B cell (primary cell): ENCODE data around the gene EFHC2. TPM values are rescaled to one million over a fixed set of nuclear protein-coding genes. Genes with fewer than 3 reads are reported as not detected.

ENCODE experiments used
- ATAC-seq: fragments of 200-7000 bp; cut with Tn5 transposase; one replicate; pipeline ENCODE4 v1.10.0; 2021; ENCODE audit warnings: low read depth, mild to moderate bottlenecking, moderate number of reproducible peaks, moderate library complexity
- CTCF ChIA-PET: fragments of 350-600 bp; sonication (Branson Sonifier 250); formaldehyde crosslinking; loops from one replicate; lab custom pipeline; 2021; ENCODE audit warnings: antibody characterized with exemption, inconsistent platforms; lab: Charles Lee
- POLR2A ChIA-PET: fragments of 350-600 bp; sonication (Branson Sonifier 250); formaldehyde crosslinking; loops from one replicate; lab custom pipeline; 2021; ENCODE audit warnings: antibody characterized with exemption; lab: Charles Lee
- DNase-seq: peaks from one replicate; pipeline ENCODE4 v3.0.0; 2013
- H2AFZ ChIP-seq: 2 replicates; pipeline ENCODE4 v1.6.1; 2012; ENCODE audit warnings: mild to moderate bottlenecking, low read depth, low read length; ENCODE audit not compliant: insufficient read depth, poor library complexity, severe bottlenecking
- H3K27ac ChIP-seq, 2 donors: 1 replicate in 1 of 2; 2 replicates in 1 of 2; pipeline ENCODE4 v1.5.1; 2012 to 2013; ENCODE audit warnings: low read length in 2 of 2, mild to moderate bottlenecking in 2 of 2, moderate library complexity in 1 of 2
- H3K27me3 ChIP-seq, 4 experiments: fragments of 200-600 bp in 1 of 4; sonication (generic) in 1 of 4; replicated peaks in 1 of 4; 1 replicate in 2 of 4; 2 replicates in 2 of 4; pipeline versions ENCODE4 v1.6.1 to v1.7.0; 2013 to 2016; ENCODE audit warnings: low read length in 3 of 4, mild to moderate bottlenecking in 2 of 4, mixed read lengths in 1 of 4, moderate library complexity in 1 of 4; ENCODE audit not compliant: insufficient read depth in 4 of 4, control insufficient read depth in 3 of 4; ENCODE audit errors: control extremely low read depth in 1 of 4
- H3K36me3 ChIP-seq, 2 experiments: replicated peaks in 1 of 2; 1 replicate in 1 of 2; 2 replicates in 1 of 2; pipeline versions ENCODE4 v1.6.1 to v1.7.1; 2013; ENCODE audit warnings: low read length in 1 of 2; ENCODE audit not compliant: insufficient read depth in 2 of 2, control insufficient read depth in 1 of 2; ENCODE audit errors: control extremely low read depth in 1 of 2, extremely low read depth in 1 of 2
- H3K4me1 ChIP-seq, 2 donors: fragments of 200-600 bp in 1 of 2; sonication (generic) in 1 of 2; 1 replicate in 1 of 2; 2 replicates in 1 of 2; pipeline versions ENCODE4 v1.5.1 to v1.6.1; 2013 to 2017; ENCODE audit warnings: low read length in 2 of 2; ENCODE audit not compliant: control insufficient read depth in 2 of 2, insufficient read depth in 2 of 2
- H3K4me2 ChIP-seq: replicated peaks from 2 replicates; pipeline ENCODE3; 2012; ENCODE audit warnings: mild to moderate bottlenecking, low read depth, low read length; ENCODE audit not compliant: poor library complexity, severe bottlenecking
- H3K4me3 ChIP-seq, 5 experiments: fragments of 200-600 bp in 1 of 5; sonication (generic) in 1 of 5; 1 replicate in 3 of 5; 2 replicates in 2 of 5; pipeline versions ENCODE4 v1.5.1 to v1.7.0; 2011 to 2016; ENCODE audit warnings: low read length in 4 of 5, mild to moderate bottlenecking in 4 of 5, low read depth in 2 of 5, control low read depth in 1 of 5, moderate library complexity in 1 of 5; ENCODE audit not compliant: insufficient read depth in 1 of 5; ENCODE audit errors: control extremely low read depth in 1 of 5, extremely low read depth in 1 of 5
- H3K79me2 ChIP-seq: fragments of 200-600 bp; sonication (generic); one replicate; pipeline ENCODE4 v1.6.0; 2016; ENCODE audit warnings: low read length; ENCODE audit not compliant: control insufficient read depth, insufficient read depth
- H3K9ac ChIP-seq: fragments of 200-600 bp; sonication (generic); 2 replicates; pipeline ENCODE4 v1.6.1; 2017; ENCODE audit warnings: mild to moderate bottlenecking, low read length, moderate library complexity
- H3K9me3 ChIP-seq, 3 donors: one replicate each; pipeline versions ENCODE4 v1.6.1 to v1.7.1; 2013; ENCODE audit warnings: low read length in 2 of 3; ENCODE audit not compliant: control insufficient read depth in 2 of 3, insufficient read depth in 1 of 3; ENCODE audit errors: control extremely low read depth in 1 of 3
- H4K20me1 ChIP-seq: 2 replicates; pipeline ENCODE4 v1.6.0; 2012; ENCODE audit warnings: mild to moderate bottlenecking, low read length; ENCODE audit not compliant: insufficient read depth, control insufficient read depth, poor library complexity, severe bottlenecking
- H3K27ac Mint-ChIP-seq: one replicate; pipeline ENCODE4 v1.8.0; 2021; ENCODE audit warnings: mixed read lengths
- H3K27me3 Mint-ChIP-seq: one replicate; pipeline ENCODE4 v1.8.0; 2021; ENCODE audit warnings: mixed read lengths
- H3K4me1 Mint-ChIP-seq: one replicate; pipeline ENCODE4 v1.8.0; 2021; ENCODE audit warnings: mixed read lengths
- H3K4me3 Mint-ChIP-seq: one replicate; pipeline ENCODE4 v1.8.0; 2021; ENCODE audit warnings: mixed read lengths
- H3K9me3 Mint-ChIP-seq: one replicate; pipeline ENCODE4 v1.8.0; 2022; ENCODE audit warnings: mixed read lengths; ENCODE audit not compliant: insufficient read depth
- CTCF ChIP-seq: fragments of 200-600 bp; IDR thresholded peaks from one replicate; pipeline ENCODE4 v1.8.0; 2022; ENCODE audit warnings: antibody characterized with exemption, mild to moderate bottlenecking
- EZH2 ChIP-seq: IDR thresholded peaks from 2 replicates; pipeline ENCODE4 v1.6.1; 2012; ENCODE audit warnings: borderline replicate concordance, low read depth, mild to moderate bottlenecking, moderate library complexity, low read length; ENCODE audit not compliant: insufficient read depth, poor library complexity, severe bottlenecking
- WGBS: methylation state at CpG from one replicate; pipeline ENCODE4 v1.1.5; 2013; ENCODE audit warnings: missing lambda C conversion rate; ENCODE audit not compliant: insufficient coverage; 5-methylcytosine and 5-hydroxymethylcytosine counted together
- intact Hi-C: fragments of 100-400 bp; cut with micrococcal nuclease; formaldehyde crosslinking; loops from one replicate; pipeline ENCODE4 v1.10.0; 2022
- polyA plus RNA-seq: library from polyadenylated mRNA; depleted of rRNA; stranded (reverse); fragments of >200 nt; gene quantifications from 2 replicates; pipeline ENCODE4 v1.2.3, GENCODE V29; 2012
- total RNA-seq, 2 donors: library from RNA; stranded (reverse); fragments of 120-200 nt in 1 of 2; gene quantifications; 1 replicate in 1 of 2; 2 replicates in 1 of 2; pipeline versions ENCODE4 v1.2.3 to v1.2.4, GENCODE V29; 2013 to 2022

The EFHC2 gene
- total and polyA plus RNA-seq, 2 donors (not counting 1 experiment from before 2014, with no cell fraction given): 0.12 to 0.47 TPM

GRCh38 chrX:44143061-44143602 is 200.3 kb downstream of the EFHC2 start:
- H3K4me2 ChIP-seq: no peak overlapping the region
- Mint-ChIP-seq H3K27ac (no peak overlapping the region), H3K4me1 (no peaks in the 10 kb centered on the region), H3K4me3 (no peak overlapping the region), H3K9me3 (no peaks in the 10 kb centered on the region), H3K27me3 (no peaks in the 10 kb centered on the region)
- H3K4me3 ChIP-seq: no peak overlapping the region
- H3K27ac ChIP-seq: no peak overlapping the region
- no peaks in the 10 kb centered on the region for H4K20me1 ChIP-seq
- no peaks in the 10 kb centered on the region for H3K79me2 ChIP-seq
- intact Hi-C loops: no loop called here
- no peaks in the 10 kb centered on the region for H3K36me3 ChIP-seq
- no peaks in the 10 kb centered on the region for H3K27me3 ChIP-seq
- CTCF ChIA-PET: no interaction called here
- H3K9ac ChIP-seq: no peak overlapping the region
- DNase-seq (no peak), ATAC-seq (no peak)
- TF ChIP-seq EZH2: no peak
- TF ChIP-seq CTCF: no peak
- POLR2A ChIA-PET: no interaction called here
- no CpG with 5 or more reads among the region's 3 CpGs for WGBS
- no peak overlapping the region for H2AFZ ChIP-seq
- no peaks in the 10 kb centered on the region for H3K9me3 ChIP-seq
- H3K4me1 ChIP-seq: no peaks in the 10 kb centered on the region

GRCh38 chrX:44130189-44130588 is 213.3 kb downstream of the EFHC2 start:
- H4K20me1 ChIP-seq: no peaks in the 10 kb centered on the region
- H3K9ac ChIP-seq: no peak overlapping the region
- H3K36me3 ChIP-seq: no peaks in the 10 kb centered on the region
- Mint-ChIP-seq H3K9me3 (no peaks in the 10 kb centered on the region), H3K4me3 (no peak overlapping the region), H3K27me3 (peaks cover 8% of the 10 kb centered on the region), H3K4me1 (no peaks in the 10 kb centered on the region), H3K27ac (no peak overlapping the region)
- TF ChIP-seq EZH2 (no peak), CTCF (no peak)
- H3K27ac ChIP-seq: no peak overlapping the region
- H3K4me3 ChIP-seq: no peak overlapping the region
- peaks cover 0 to 19% (median 0%) of the 10 kb centered on the region in 4 experiments for H3K27me3 ChIP-seq
- no peak for ATAC-seq
- H3K9me3 ChIP-seq: no peaks in the 10 kb centered on the region
- no peak overlapping the region for H3K4me2 ChIP-seq
- no peak overlapping the region for H2AFZ ChIP-seq
- POLR2A ChIA-PET: no interaction called here
- no CpG with 5 or more reads among the region's 2 CpGs for WGBS
- intact Hi-C loops: no loop called here
- DNase-seq: no peak
- H3K4me1 ChIP-seq: no peaks in the 10 kb centered on the region
- CTCF ChIA-PET: no interaction called here
- no peaks in the 10 kb centered on the region for H3K79me2 ChIP-seq
